ENCODE measurements around the gene PPP6R3. TPM values are rescaled to one million over a fixed set of nuclear protein-coding genes. Genes with fewer than 3 reads are reported as not detected.

PPP6R3 gene
- total and polyA plus RNA-seq, 2 of the 8 experiments (the other 6 are each of a cell fraction or from before 2014, with no cell fraction given): 44.6 to 150 TPM

GRCh38 chr11:68538025-68538424 lies 77.5 kb downstream of the PPP6R3 start:
- Histone ChIP-seq H3K4me1 (replicated peaks in 1 of 4; ENCODE audit: control insufficient read depth in 3 of 4, insufficient read depth in 4 of 4, low read length in 3 of 4) (peaks cover 16 to 25% (median 20%) of the 10 kb centered on the region in 4 experiments), H3K23me2 (ENCODE audit: low read depth, low read length) (no peaks in the 10 kb centered on the region), H3K4me3 (ENCODE audit: extremely low read depth in 1 of 4, insufficient read depth in 2 of 4, low read depth in 3 of 4, low read length in 4 of 4) (no peak overlapping the region), H3K9me3 (ENCODE audit: insufficient read depth in 2 of 2, low read depth in 1 of 2, low read length in 1 of 2) (no peaks in the 10 kb centered on the region), H3K9ac (replicated peaks in 1 of 4; ENCODE audit: extremely low read depth in 1 of 4, low read depth in 3 of 4, low read length in 3 of 4) (no peak overlapping the region), H4K8ac (ENCODE audit: extremely low read depth, insufficient read depth, low read length) (no peak overlapping the region), H2AK5ac (ENCODE audit: low read depth, low read length) (no peak overlapping the region), H3K56ac (replicated peaks; ENCODE audit: insufficient read length, low read depth, low read length) (no peak overlapping the region), H3K18ac (ENCODE audit: extremely low read depth, low read length) (no peak overlapping the region), H3K4me2 (ENCODE audit: insufficient read depth in 1 of 2, low read depth in 2 of 2, low read length in 2 of 2) (no peak overlapping the region), H2BK15ac (ENCODE audit: low read length) (no peak overlapping the region), H3K36me3 (ENCODE audit: control insufficient read depth in 2 of 4, insufficient read depth in 4 of 4, low read length in 3 of 4) (peaks cover 2 to 27% (median 9%) of the 10 kb centered on the region in 4 experiments; a peak in 7 of 8 replicates), H3K79me2 (ENCODE audit: control insufficient read depth in 1 of 2, insufficient read depth in 2 of 2, low read length in 2 of 2) (peaks cover 0 to 87% of the 10 kb centered on the region in 2 experiments; a peak in 2 of 4 replicates), H2BK20ac (ENCODE audit: low read length) (no peak overlapping the region), H3K27me3 (replicated peaks in 1 of 4; ENCODE audit: control insufficient read depth in 3 of 4, extremely low read depth in 1 of 4, insufficient read depth in 3 of 4, low read length in 3 of 4) (no peaks in the 10 kb centered on the region), H2BK5ac (ENCODE audit: low read depth, low read length) (no peak overlapping the region), H2AFZ (ENCODE audit: low read length) (no peak overlapping the region), H3K14ac (ENCODE audit: insufficient read length) (no peak overlapping the region), H3K27ac (ENCODE audit: low read depth, low read length) (no peak overlapping the region), H4K5ac (ENCODE audit: insufficient read length, low read depth, low read length) (no peak overlapping the region), H2BK12ac (ENCODE audit: low read depth, low read length) (no peak overlapping the region), H3K23ac (ENCODE audit: insufficient read length) (no peak overlapping the region), H4K91ac (replicated peaks; ENCODE audit: insufficient read length, low read length) (no peak overlapping the region), H4K20me1 (replicated peaks in 1 of 2; ENCODE audit: control insufficient read depth in 1 of 2, insufficient read depth in 2 of 2, low read length in 2 of 2) (peaks cover 18 to 27% of the 10 kb centered on the region in 2 experiments), H2BK120ac (replicated peaks; ENCODE audit: low read depth, low read length) (no peak overlapping the region), H3K4ac (replicated peaks; ENCODE audit: insufficient read length, low read depth, low read length) (no peak overlapping the region), H3K79me1 (ENCODE audit: low read depth, low read length) (peaks cover 28% of the 10 kb centered on the region)
- FAIRE-seq (no peak), DNase-seq (ENCODE audit: low read depth in 1 of 2, low spot score in 2 of 2) (no peak)
- ChIA-PET POLR2A (ENCODE audit: partially characterized antibody) (interaction anchor here (2.1 kb wide), 1 partner anchor 38 kb away, joined by 5 read pairs; no protein-coding TSS in a partner anchor), CTCF (ENCODE audit: partially characterized antibody) (interaction anchor here (1.0 kb wide), 1 partner anchor 46 kb away, joined by 4 read pairs; no protein-coding TSS in a partner anchor)
- whole genome bisulfite sequencing, 2 experiments (ENCODE audit: extremely low coverage in 1 of 2, insufficient coverage in 1 of 2, insufficient read length in 1 of 2, insufficient replicate concordance in 2 of 2, low coverage in 1 of 2, low lambda C conversion rate in 2 of 2, missing lambda C conversion rate in 1 of 2): 93% methylated on average over 6 of the region's 6 CpGs; no CpG with 5 or more reads in 1 of the 2 experiments
- no peak for TF ChIP-seq MAX (IDR thresholded peaks at IDR 0.05)
- no peak for TF ChIP-seq PHF8 (conservative IDR thresholded peaks at IDR 0.05; ENCODE audit: low read depth, low read length)
- TF ChIP-seq RAD21 (IDR thresholded peaks at IDR 0.05 in 1 of 2, conservative IDR thresholded peaks at IDR 0.05 in 1 of 2; ENCODE audit: low read depth in 2 of 2, low read length in 2 of 2): no peak
- TF ChIP-seq CREB1 (IDR thresholded peaks at IDR 0.05): no peak
- TF ChIP-seq SRF (IDR thresholded peaks at IDR 0.05; ENCODE audit: low read depth, low read length): no peak
- TF ChIP-seq TCF12 (IDR thresholded peaks at IDR 0.05; ENCODE audit: low read depth, low read length): no peak
- TF ChIP-seq SAP30 (IDR thresholded peaks at IDR 0.05; ENCODE audit: insufficient read depth, insufficient replicate concordance, low read length): no peak
- TF ChIP-seq CBX5 (IDR thresholded peaks at IDR 0.05; ENCODE audit: low read depth, low read length): no peak
- TF ChIP-seq KDM5A (IDR thresholded peaks at IDR 0.05; ENCODE audit: low read length): no peak
- no peak for TF ChIP-seq GABPA (IDR thresholded peaks at IDR 0.05; ENCODE audit: borderline replicate concordance, insufficient read depth, low read length)
- TF ChIP-seq KDM4A (IDR thresholded peaks at IDR 0.05; ENCODE audit: low read depth, low read length, severe bottlenecking): no peak
- TF ChIP-seq TBP (IDR thresholded peaks at IDR 0.05; ENCODE audit: low read depth, low read length): no peak
- TF ChIP-seq SUZ12 (IDR thresholded peaks at IDR 0.05; ENCODE audit: low read length): no peak
- no peak for TF ChIP-seq BCL11A (IDR thresholded peaks at IDR 0.05; ENCODE audit: low read depth in 2 of 2, low read length in 2 of 2)
